Psoas muscle (tissue), 8 donors: ENCODE measurements around the gene NKAIN1. TPM values are rescaled to one million over a fixed set of nuclear protein-coding genes. Genes with fewer than 3 reads are reported as not detected.

Experiments used
- ATAC-seq, 4 donors: fragments of 200-7000 bp; cut with Tn5 transposase; one replicate each; pipeline ENCODE4 v1.9.1; 2020; ENCODE audit warnings: moderate library complexity in 3 of 4, mild to moderate bottlenecking in 2 of 4
- DNase-seq, 2 donors: peaks; one replicate each; pipeline ENCODE4 v3.0.0-alpha.2; 2020
- H3K27ac ChIP-seq: fragments of 200-600 bp; one replicate; pipeline ENCODE4 v1.8.0; 2022
- H3K27me3 ChIP-seq, 3 donors: fragments of 200-600 bp in 1 of 3; one replicate each; pipeline versions ENCODE4 v1.6.1 to v1.8.0; 2013 to 2022; ENCODE audit warnings: low read length in 2 of 3, mild to moderate bottlenecking in 2 of 3, moderate library complexity in 1 of 3; ENCODE audit not compliant: insufficient read depth in 3 of 3
- H3K36me3 ChIP-seq, 2 donors: fragments of 200-600 bp in 1 of 2; one replicate each; pipeline versions ENCODE4 v1.6.1 to v1.8.0; 2013 to 2022; ENCODE audit warnings: low read depth in 1 of 2, mild to moderate bottlenecking in 1 of 2, moderate library complexity in 1 of 2; ENCODE audit not compliant: insufficient read depth in 1 of 2
- H3K4me1 ChIP-seq: fragments of 200-600 bp; one replicate; pipeline ENCODE4 v1.8.0; 2022
- H3K4me3 ChIP-seq: fragments of 200-600 bp; one replicate; pipeline ENCODE4 v1.8.0; 2022; ENCODE audit warnings: mild to moderate bottlenecking
- H3K9me3 ChIP-seq: fragments of 200-600 bp; one replicate; pipeline ENCODE4 v1.8.0; 2022
- CTCF ChIP-seq: fragments of 200-600 bp; IDR thresholded peaks from one replicate; pipeline ENCODE4 v1.8.0; 2022; ENCODE audit warnings: antibody characterized with exemption
- WGBS, 3 donors: extraction: QIAGEN DNeasy Blood & Tissue Kit; methylation state at CpG; one replicate each; pipeline versions ENCODE4 v1.1.6 to v1.1.7; 2013; 5-methylcytosine and 5-hydroxymethylcytosine counted together
- intact Hi-C, 2 donors: fragments of 100-400 bp; cut with DNase I; formaldehyde crosslinking; loops; one replicate each; pipeline versions ENCODE4 v1.11.0 to v1.14.2; 2022
- polyA plus RNA-seq, 3 donors: library from polyadenylated mRNA; stranded (reverse); fragments of 200-250 nt; gene quantifications; one replicate each; pipeline ENCODE4 v1.2.3, GENCODE V29; 2013
- total RNA-seq, 4 donors: library from RNA; stranded (reverse); fragmentation: NEBNext Ultra II Directional in 2 of 4; extraction: Animal tissue kit (Norgen Biotek cat#: 25700) in 2 of 4; gene quantifications; one replicate each; pipeline versions ENCODE4 v1.2.1 to v1.2.4, GENCODE V29; 2021 to 2023
- donor health status: healthy with polysubstance abuse.
- donor health status: DM: no; HTN: no; CAD: no; lungs with moderate emphysema.
- donor health status: Bipolar disorder and iron deficiency.
- donor health status: healthy.
- donor health status: DM: yes; HTN: yes; CAD: no.
- donor health status: DM: no; HTN: no; CAD: no.
- donor health status: DM: no; HTN: no; CAD: no.
- donor health status: DM: yes; HTN: yes; CAD: no.

Gene NKAIN1
- total and polyA plus RNA-seq, 7 donors, result 3.3 to 11.9 (median 5.3) TPM

GRCh38 chr1:31215065-31215570 lies 24.6 kb downstream of the NKAIN1 start:
- Histone ChIP-seq H3K27me3 (no peaks in the 10 kb centered on the region), H3K4me3 (no peak overlapping the region), H3K36me3 (no peaks in the 10 kb centered on the region), H3K27ac (no peak overlapping the region), H3K4me1 (peaks cover 10% of the 10 kb centered on the region), H3K9me3 (no peaks in the 10 kb centered on the region)
- WGBS, 3 donors, result 53 to 60% (median 59%) methylated on average over 11 of the region's 11 CpGs
- DNase-seq, result no peak
- TF ChIP-seq CTCF, result no peak
- ATAC-seq, result no peak
- intact Hi-C loops, result no loop called here

GRCh38 chr1:31214316-31215064 lies 25.2 kb downstream of the NKAIN1 start:
- Histone ChIP-seq H3K36me3 (no peaks in the 10 kb centered on the region), H3K4me1 (peaks cover 10% of the 10 kb centered on the region), H3K4me3 (no peak overlapping the region), H3K9me3 (no peaks in the 10 kb centered on the region), H3K27me3 (no peaks in the 10 kb centered on the region), H3K27ac (no peak overlapping the region)
- 53 to 69% (median 62%) methylated on average over 12 of the region's 12 CpGs for WGBS, 3 donors
- no peak for TF ChIP-seq CTCF
- DNase-seq (no peak), ATAC-seq (no peak)
- intact Hi-C loops, result no loop called here

GRCh38 chr1:31208361-31208945 lies 31.2 kb downstream of the NKAIN1 start:
- WGBS, 3 donors, result 79 to 86% (median 83%) methylated on average over 9 of the region's 9 CpGs
- Histone ChIP-seq H3K36me3 (no peaks in the 10 kb centered on the region), H3K27ac (no peak overlapping the region), H3K9me3 (no peaks in the 10 kb centered on the region), H3K4me1 (no peaks in the 10 kb centered on the region), H3K27me3 (no peaks in the 10 kb centered on the region), H3K4me3 (no peak overlapping the region)
- no peak for ATAC-seq
- intact Hi-C loops, result no loop called here
- TF ChIP-seq CTCF, result no peak
- DNase-seq, result no peak

GRCh38 chr1:31207569-31207968 lies 32.1 kb downstream of the NKAIN1 start:
- H3K36me3 ChIP-seq, result no peaks in the 10 kb centered on the region
- no peaks in the 10 kb centered on the region for H3K9me3 ChIP-seq
- H3K27me3 ChIP-seq, result no peaks in the 10 kb centered on the region
- no peak overlapping the region for H3K4me3 ChIP-seq
- intact Hi-C loops, result no loop called here
- whole genome bisulfite sequencing, 3 donors, result 40 to 59% (median 47%) methylated on average over 5 of the region's 5 CpGs
- no peak for TF ChIP-seq CTCF
- peak; percentile 27 to 61 (median 40) for ATAC-seq
- H3K4me1 ChIP-seq, result no peaks in the 10 kb centered on the region
- DNase-seq, result no peak
- no peak overlapping the region for H3K27ac ChIP-seq
